ENCODE data around the gene PPP4R3A.

The PPP4R3A gene

DNA sequence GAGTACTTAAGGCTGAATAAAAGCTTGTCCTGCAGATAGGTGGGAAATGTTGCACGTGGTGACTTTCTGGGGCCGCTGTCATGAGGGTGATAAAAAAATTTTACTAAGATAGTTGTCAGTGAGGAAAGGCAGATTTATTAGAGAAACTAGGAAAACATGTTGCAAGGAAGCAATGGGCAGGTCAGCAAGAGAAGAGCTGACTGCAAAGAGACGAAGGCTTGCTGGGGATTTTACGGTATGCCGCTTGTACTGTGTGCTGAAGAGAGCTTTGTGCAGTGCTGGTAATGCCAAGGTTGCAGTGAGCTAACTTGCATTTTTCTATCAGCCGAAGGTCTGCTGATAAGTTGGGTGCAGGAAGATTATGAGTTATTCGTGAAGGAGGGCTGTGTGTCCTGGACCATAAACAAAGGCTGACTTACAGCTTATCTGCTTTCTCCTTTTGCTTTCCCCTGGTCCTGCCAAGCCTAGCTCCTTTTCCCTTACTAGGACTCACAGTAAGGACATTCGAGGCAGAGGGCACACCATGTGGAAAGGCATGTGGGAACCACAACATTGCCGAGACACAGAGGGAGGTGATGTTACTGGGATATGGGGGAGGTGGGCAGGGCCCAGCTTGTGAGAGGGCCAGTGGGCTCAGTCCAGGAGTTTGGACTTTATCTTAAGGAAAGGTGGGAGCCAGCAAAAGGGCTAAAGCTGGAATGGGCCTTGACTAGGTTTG lies 85.1 kb downstream of the PPP4R3A start:
- TF ChIP-seq TAF1 (IDR thresholded peaks at IDR 0.05; ENCODE audit: borderline replicate concordance, low read depth, low read length) (no peak), POLR2AphosphoS5 (IDR thresholded peaks at IDR 0.05; ENCODE audit: low read depth, low read length) (no peak), POLR2A (IDR thresholded peaks at IDR 0.05; ENCODE audit: low read depth, low read length) (no peak)
- FAIRE-seq (no peak), DNase-seq (ENCODE audit: insufficient read length) (no peak)

DNA sequence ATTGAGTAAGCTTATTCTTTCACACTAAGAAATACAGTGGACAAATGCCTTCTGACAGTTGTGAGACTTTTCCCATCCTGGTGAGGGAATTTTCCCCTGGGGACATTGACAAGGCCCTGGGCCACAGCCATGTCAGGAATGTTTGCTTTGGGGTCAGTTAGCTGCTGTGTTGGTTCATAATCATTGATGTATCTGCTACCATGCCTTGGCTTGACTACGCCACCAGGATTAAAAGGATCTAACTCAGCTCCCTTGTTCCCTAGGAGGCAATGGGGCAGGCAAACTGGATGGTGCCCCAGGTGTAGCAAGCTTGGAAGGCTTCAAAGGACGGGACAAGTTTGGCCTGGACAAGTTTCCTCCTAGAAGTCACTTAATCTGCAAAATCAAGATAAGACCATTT lies 89.4 kb downstream of the PPP4R3A start:
- TF ChIP-seq TAF1 (IDR thresholded peaks at IDR 0.05; ENCODE audit: borderline replicate concordance, low read depth, low read length) (no peak), POLR2AphosphoS5 (IDR thresholded peaks at IDR 0.05; ENCODE audit: low read depth, low read length) (no peak), POLR2A (IDR thresholded peaks at IDR 0.05; ENCODE audit: low read depth, low read length) (no peak)
- DNase-seq (ENCODE audit: insufficient read length) (no peak), FAIRE-seq (no peak)

DNA sequence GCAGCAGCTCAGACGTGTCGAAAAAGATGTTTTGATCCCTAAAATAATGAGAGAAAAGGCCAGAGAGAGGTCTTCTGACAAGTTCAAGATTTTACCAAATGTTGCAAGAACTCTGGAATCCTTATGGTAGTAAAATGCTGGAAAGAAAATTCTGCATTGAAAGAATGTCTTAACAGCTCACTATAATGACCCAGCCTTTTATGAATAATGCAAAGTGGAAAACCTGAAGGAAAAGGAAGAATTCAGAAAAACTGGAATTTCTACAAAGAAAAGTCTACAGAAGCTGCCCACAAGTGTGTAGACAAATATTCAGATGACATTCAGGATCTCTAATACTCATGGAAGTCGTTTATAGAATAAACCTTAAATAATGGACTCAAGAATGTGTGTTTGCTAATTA lies 90.7 kb downstream of the PPP4R3A start:
- no peak for TF ChIP-seq POLR2A (IDR thresholded peaks at IDR 0.05; ENCODE audit: low read depth, low read length)
- no peak for TF ChIP-seq POLR2AphosphoS5 (IDR thresholded peaks at IDR 0.05; ENCODE audit: low read depth, low read length)
- TF ChIP-seq TAF1 (IDR thresholded peaks at IDR 0.05; ENCODE audit: borderline replicate concordance, low read depth, low read length), result no peak
- no peak for DNase-seq (ENCODE audit: insufficient read length)
- FAIRE-seq, result no peak

DNA sequence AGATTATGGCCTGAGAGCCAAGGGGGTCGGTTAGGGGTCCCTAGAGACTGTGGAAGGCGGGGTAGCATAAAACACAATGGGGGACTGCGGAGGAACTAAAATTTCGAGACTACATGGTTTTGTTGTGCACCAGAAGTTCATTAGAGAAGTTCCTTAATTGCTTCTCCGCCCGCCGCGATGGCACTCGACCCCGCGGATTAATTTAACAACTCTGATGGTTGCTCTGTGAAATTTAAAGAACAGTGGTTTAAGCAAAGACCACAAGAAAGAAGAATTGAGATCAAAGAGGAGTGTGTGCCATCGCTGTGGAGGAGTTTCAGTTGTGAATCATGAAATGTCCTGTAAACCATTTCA lies 91.1 kb downstream of the PPP4R3A start:
- no peak for TF ChIP-seq POLR2A (IDR thresholded peaks at IDR 0.05; ENCODE audit: low read depth, low read length)
- no peak for TF ChIP-seq TAF1 (IDR thresholded peaks at IDR 0.05; ENCODE audit: borderline replicate concordance, low read depth, low read length)
- FAIRE-seq, result no peak
- no peak for DNase-seq (ENCODE audit: insufficient read length)

GRCh38 chr14:91418387-91419043 lies 91.6 kb downstream of the PPP4R3A start:
- FAIRE-seq (peak; percentile 93), DNase-seq (ENCODE audit: insufficient read length) (no peak)
- TF ChIP-seq TAF1 (IDR thresholded peaks at IDR 0.05; ENCODE audit: borderline replicate concordance, low read depth, low read length), result no peak
- TF ChIP-seq POLR2A (IDR thresholded peaks at IDR 0.05; ENCODE audit: low read depth, low read length), result no peak
- TF ChIP-seq POLR2AphosphoS5 (IDR thresholded peaks at IDR 0.05; ENCODE audit: low read depth, low read length), result no peak

GRCh38 chr14:91417983-91418386 lies 92.1 kb downstream of the PPP4R3A start:
- peak; percentile 20 for TF ChIP-seq POLR2A (IDR thresholded peaks at IDR 0.05; ENCODE audit: low read depth, low read length)
- TF ChIP-seq POLR2AphosphoS5 (IDR thresholded peaks at IDR 0.05; ENCODE audit: low read depth, low read length), result no peak
- TF ChIP-seq TAF1 (IDR thresholded peaks at IDR 0.05; ENCODE audit: borderline replicate concordance, low read depth, low read length), result no peak

GRCh38 chr14:91417120-91417982 lies 92.8 kb downstream of the PPP4R3A start, which contains the start of gene CCDC88C:
Gene CCDC88C, minus strand, starts transcription at chr14:91417820. Its CDS starts 130 bp downstream, at chr14:91417690.
- TF ChIP-seq POLR2AphosphoS5 (IDR thresholded peaks at IDR 0.05; ENCODE audit: low read depth, low read length) (no peak; the same call in none of the 2 replicates), TAF1 (IDR thresholded peaks at IDR 0.05; ENCODE audit: borderline replicate concordance, low read depth, low read length) (no peak), POLR2A (IDR thresholded peaks at IDR 0.05; ENCODE audit: low read depth, low read length) (peak; percentile 48)
- FAIRE-seq (peak; percentile 17), DNase-seq (ENCODE audit: insufficient read length) (peak; percentile 59)

More at GRCh38 chr14:91417983-91418386, 92.1 kb downstream of the PPP4R3A start:
- FAIRE-seq, result peak; percentile 24
- no peak for DNase-seq (ENCODE audit: insufficient read length)

DNA sequence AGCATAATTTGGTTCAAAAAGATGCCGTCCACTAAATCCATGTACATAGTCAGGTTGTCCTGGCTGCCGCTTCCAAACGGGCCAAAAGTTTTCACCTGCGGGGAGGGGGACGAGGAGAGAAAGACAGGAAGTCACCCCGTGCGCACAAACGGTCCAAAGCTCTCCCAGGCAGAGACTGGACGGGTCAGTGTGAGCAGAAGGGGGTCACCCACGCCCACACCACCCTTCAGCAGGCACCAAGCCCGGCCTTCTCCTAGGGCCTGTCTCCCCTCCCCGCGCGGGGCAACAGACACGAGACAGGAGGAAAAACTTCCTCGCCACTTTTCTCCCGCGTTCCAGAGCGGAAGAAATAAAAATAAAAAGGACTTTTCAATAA lies 93.4 kb downstream of the PPP4R3A start:
- TF ChIP-seq POLR2A (IDR thresholded peaks at IDR 0.05; ENCODE audit: low read depth, low read length) (no peak; the same call in 1 of the 2 replicates), TAF1 (IDR thresholded peaks at IDR 0.05; ENCODE audit: borderline replicate concordance, low read depth, low read length) (peak; percentile 20; the same call in 1 of the 2 replicates)
- DNase-seq (ENCODE audit: insufficient read length) (no peak), FAIRE-seq (no peak)

GRCh38 chr14:91415794-91416743 lies 94.0 kb downstream of the PPP4R3A start:
- DNase-seq (ENCODE audit: insufficient read length) (peak; percentile 56), FAIRE-seq (peak; percentile 97)
- TF ChIP-seq POLR2A (IDR thresholded peaks at IDR 0.05; ENCODE audit: low read depth, low read length), result peak; percentile 91
- TF ChIP-seq TAF1 (IDR thresholded peaks at IDR 0.05; ENCODE audit: borderline replicate concordance, low read depth, low read length), result 0 out of 2 replicates have a peak, but pooled peaks have one; percentile 54
- TF ChIP-seq POLR2AphosphoS5 (IDR thresholded peaks at IDR 0.05; ENCODE audit: low read depth, low read length), result peak; percentile 74

DNA sequence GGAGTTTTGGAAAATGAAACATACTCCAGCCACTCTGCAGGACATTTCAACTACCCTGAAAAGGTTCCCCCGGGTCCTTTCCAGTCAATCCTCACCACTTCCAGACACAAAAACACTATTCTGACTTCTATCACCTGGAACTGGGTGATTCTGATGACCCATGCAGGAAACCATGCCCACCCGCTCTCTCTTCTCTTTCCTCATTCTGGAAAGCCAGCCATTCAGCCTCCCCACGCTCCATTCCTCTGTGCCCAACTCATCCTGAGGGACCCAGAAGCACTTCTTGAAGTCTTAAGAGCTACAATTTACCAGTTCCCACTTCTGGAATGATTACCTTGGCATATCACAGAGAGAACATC lies 95.7 kb downstream of the PPP4R3A start:
- TF ChIP-seq POLR2AphosphoS5 (IDR thresholded peaks at IDR 0.05; ENCODE audit: low read depth, low read length) (no peak), TAF1 (IDR thresholded peaks at IDR 0.05; ENCODE audit: borderline replicate concordance, low read depth, low read length) (no peak), POLR2A (IDR thresholded peaks at IDR 0.05; ENCODE audit: low read depth, low read length) (no peak)
- DNase-seq (ENCODE audit: insufficient read length) (no peak), FAIRE-seq (peak; percentile 48)

Measured in GM12892 (cell line).